Tibial nerve (tissue), 4 donors: ENCODE results near the gene PPP1R12A.

Source experiments
- EP300 ChIP-seq, 2 donors: sonication (generic); formaldehyde crosslinking; IDR thresholded peaks; one replicate each; pipeline ENCODE4 v1.6.1; 2017; ENCODE audit warnings: antibody characterized with exemption in 2 of 2, mild to moderate bottlenecking in 1 of 2
- POLR2A ChIP-seq, 2 donors: fragments of 450-650 bp; IDR thresholded peaks; one replicate each; pipeline ENCODE4 v1.6.1; 2017; ENCODE audit warnings: antibody characterized with exemption in 2 of 2, mild to moderate bottlenecking in 2 of 2, moderate library complexity in 2 of 2
- TF ChIP-seq, protein P1 (sequence below), 5 experiments: fragments of 200-600 bp in 3 of 5; fragments of 450-650 bp in 2 of 5; sonication (generic) in 3 of 5; IDR thresholded peaks; one replicate each; pipeline ENCODE4 v1.5.1; 2016 to 2019; ENCODE audit warnings: antibody characterized with exemption in 5 of 5, mild to moderate bottlenecking in 3 of 5, moderate library complexity in 2 of 5

- TF ChIP-seq, protein P1, sequence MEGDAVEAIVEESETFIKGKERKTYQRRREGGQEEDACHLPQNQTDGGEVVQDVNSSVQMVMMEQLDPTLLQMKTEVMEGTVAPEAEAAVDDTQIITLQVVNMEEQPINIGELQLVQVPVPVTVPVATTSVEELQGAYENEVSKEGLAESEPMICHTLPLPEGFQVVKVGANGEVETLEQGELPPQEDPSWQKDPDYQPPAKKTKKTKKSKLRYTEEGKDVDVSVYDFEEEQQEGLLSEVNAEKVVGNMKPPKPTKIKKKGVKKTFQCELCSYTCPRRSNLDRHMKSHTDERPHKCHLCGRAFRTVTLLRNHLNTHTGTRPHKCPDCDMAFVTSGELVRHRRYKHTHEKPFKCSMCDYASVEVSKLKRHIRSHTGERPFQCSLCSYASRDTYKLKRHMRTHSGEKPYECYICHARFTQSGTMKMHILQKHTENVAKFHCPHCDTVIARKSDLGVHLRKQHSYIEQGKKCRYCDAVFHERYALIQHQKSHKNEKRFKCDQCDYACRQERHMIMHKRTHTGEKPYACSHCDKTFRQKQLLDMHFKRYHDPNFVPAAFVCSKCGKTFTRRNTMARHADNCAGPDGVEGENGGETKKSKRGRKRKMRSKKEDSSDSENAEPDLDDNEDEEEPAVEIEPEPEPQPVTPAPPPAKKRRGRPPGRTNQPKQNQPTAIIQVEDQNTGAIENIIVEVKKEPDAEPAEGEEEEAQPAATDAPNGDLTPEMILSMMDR (IDR thresholded peaks at IDR 0.05) = no peak
- TF ChIP-seq POLR2A (IDR thresholded peaks at IDR 0.05) (no peak), EP300 (IDR thresholded peaks at IDR 0.05) (no peak)
Measured at GRCh38 chr12:79822475-79822874, 112.4 kb downstream of the PPP1R12A start.
